ENCODE measurements around the gene PRR5.

PRR5 gene

DNA sequence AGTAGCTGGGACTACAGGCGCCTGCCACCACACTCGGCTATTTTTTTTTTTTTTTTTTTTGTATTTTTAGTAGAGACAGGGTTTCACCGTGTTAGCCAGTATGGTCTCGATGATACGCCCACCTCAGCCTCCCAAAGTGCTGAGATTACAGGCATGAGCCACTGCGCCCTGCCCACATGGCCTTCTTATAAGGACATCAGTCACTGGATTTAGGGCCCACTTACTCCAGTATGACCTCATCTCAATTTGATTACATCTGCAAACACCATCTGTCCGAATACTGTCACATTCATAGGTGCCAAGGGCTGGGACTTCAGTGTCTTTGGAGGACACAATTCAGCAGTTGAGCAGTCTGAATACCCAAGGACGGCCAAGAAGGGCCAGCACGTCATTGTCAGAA lies 8.2 kb upstream of the PRR5 start:
- DNase-seq: no peak

DNA sequence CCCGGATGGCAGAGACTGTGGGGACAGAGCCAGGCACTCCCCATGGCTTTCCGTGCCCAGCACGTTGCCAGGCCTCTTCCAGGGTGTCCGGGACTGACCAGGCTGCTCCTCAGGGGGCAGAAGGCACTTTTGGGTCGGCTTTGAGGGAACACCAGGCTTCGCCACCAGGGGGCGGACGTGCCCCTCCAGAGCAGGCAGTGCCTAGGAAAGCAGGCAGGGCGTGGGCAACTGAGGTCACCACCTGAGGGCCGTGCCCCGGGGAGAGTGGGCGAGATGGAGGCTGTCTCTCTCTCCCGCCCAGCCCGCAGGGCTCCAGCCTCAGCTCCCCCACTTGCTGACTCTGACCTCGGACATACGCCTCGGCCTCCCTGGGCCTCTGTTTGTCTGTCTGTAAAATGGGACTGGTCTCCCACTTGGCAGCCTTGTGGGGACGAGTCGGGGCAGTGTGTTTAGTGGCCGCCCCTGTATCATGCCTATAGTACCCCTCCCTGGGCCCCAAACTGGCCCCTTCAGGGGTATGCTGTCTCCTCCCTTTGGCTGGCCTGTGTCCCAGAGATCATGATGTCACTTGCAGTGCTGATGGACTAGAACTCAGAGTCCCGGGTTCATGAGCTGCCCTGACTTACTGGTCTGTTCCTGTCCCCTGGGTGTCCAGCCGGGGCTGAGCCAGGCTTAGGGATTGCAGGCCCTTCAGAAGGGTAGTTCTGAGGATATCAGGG lies 4.4 kb upstream of the PRR5 start:
- DNase-seq: no peak

DNA sequence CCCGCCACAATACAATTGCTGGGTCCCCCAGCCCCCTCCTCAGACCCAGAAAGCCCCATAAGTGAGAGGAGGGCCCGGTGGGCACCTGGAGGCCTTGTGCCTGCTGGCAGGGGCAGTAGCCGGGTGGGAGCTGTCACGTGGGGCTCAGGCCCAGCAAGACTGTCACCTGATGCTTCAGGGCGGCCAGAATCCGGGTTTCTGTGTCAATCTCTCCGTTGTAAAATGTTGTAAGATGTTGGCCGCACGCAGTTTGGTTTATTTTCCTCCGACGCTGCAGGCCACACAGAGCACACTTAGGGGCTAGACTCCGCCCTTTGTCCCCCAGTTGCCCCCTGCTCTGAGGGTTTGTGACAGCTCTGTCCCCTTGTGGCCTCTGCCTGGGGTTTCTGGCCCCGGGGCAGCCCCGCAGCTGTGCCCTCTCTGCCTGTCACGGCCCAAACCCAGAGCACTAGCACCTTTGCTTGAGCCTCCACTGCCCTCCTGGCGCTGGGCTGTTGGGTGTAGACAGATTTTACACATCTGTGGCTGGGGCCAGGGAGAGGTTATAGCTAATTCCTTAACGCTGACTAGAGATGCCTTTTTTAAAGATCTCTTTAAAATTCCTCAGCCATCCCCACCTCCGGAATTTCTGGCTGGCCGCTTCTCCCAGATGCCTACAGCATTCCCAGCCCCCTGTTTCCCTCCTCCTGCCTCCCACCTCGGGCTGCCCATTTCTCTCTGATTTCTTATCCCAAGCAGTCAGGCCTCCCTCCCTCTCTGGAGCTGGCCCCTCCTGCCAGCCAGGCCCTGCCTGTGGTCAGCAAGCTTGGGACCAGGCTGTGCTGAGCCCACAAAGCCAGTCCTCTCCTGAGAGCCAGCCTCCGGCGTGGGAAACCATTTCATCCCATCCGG lies 3.2 kb upstream of the PRR5 start:
- DNase-seq: no peak

DNA sequence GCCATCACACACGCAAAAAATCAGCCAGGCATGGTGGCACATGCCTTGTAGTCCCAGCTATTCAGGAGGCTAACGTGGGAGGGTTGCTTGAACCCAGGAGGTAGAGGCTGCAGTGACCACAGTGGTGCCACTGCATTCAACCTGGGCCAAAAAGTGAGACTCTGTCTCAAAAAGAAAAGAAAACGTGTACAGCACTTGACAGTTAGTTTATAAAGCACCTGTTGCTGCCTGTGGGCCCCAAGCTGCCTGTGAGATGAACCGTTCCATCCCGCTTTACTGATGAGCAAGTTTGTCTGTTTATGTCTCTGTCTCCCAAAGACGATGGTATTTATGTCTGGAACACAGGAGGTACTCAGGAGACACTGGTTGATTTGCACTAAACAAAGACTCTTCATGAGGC lies 1.5 kb upstream of the PRR5 start:
- DNase-seq: no peak

DNA sequence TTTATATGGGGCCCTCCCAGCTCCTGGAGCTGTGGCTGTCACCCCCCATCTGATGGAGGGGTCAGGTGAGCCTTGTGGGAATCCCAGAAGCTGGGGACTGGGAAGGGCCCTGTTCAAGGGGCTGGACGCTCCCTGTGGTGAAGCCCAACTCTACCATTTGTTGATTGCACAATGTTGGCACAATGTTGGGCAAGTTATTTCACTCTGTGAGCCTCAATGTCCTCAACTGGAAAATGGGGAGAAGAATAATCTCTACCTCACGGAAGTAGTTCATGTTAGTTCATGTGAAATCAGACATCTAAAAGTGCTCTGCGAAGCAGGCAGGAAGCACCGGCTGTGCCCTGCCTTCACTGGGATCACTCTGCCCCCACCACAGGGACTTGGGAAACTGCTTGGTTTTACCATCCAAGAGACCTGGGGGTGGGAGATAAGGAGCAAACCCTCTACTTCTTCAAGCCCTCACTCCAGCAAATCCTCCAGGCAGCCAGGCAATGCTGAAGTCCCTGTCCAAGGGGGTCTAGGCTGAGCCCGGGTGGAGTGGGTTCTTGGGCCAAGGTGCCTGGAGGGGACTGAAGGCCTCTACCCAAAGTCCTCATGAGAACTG lies 715 bp upstream of the PRR5 start:
- no peak for DNase-seq

DNA sequence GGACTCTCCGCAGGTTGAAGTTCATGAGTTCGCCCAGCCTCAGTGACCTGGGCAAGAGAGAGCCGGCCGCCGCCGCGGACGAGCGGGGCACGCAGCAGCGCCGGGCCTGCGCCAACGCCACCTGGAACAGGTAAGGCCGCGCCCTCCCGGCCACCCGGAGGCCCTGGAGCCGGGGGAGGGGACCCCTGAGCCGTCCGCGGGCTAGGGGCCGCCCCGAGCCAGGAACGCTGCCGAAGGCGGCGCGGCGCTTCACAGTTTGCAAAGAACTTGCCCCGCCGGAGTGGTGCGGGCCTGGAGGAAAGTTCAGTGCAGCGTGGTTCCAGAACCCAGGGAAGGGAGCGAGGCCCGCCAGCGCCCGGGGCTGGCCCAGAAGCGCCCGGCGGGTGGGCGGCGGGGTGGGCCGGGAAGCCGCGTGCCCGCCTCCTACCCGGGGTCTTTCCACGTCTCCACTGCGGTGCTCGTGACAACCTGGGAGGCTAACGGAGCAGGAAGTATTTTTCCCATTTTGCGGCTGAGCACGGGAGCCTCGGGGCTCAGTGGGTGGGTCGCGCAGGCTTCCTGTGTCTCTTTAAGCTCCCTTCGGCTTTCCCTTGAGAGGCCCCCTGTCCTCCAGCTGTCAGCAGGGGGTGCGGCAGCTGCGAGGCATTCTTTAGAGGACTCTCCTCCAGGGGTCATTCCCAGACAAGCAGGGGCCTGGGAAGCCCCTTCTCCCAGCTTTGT lies 635 bp downstream of the PRR5 start:
- no peak for DNase-seq

DNA sequence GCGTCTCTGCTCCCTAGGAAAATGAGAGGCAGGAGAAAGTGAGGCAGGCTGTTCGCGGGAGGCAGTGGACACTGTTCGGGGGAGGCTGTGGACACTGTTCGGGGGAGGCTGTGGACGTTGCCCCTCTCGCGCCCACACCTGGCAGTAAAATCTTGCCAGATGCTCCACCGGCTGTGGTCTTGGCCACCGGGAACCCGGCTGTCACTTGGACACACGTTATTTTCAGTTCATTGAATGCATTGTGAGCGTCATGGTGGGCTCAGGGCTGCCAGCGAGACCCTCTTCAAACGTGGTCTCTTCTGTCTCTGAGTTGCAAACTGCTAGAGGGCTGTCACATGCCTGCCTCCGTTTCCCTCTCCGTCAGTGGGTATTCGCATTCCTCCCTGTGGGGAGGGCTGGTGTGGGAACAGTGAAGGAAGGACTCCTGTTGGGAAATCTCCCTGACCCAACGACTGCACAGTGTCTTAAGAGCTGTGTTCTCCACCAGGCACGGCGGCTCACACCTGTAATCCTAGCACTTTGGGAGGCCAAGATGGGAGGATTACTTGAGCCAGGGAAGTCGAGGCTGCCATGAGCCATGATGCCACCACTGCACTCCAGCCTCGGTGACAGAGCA lies 1.4 kb downstream of the PRR5 start:
- DNase-seq: no peak

DNA sequence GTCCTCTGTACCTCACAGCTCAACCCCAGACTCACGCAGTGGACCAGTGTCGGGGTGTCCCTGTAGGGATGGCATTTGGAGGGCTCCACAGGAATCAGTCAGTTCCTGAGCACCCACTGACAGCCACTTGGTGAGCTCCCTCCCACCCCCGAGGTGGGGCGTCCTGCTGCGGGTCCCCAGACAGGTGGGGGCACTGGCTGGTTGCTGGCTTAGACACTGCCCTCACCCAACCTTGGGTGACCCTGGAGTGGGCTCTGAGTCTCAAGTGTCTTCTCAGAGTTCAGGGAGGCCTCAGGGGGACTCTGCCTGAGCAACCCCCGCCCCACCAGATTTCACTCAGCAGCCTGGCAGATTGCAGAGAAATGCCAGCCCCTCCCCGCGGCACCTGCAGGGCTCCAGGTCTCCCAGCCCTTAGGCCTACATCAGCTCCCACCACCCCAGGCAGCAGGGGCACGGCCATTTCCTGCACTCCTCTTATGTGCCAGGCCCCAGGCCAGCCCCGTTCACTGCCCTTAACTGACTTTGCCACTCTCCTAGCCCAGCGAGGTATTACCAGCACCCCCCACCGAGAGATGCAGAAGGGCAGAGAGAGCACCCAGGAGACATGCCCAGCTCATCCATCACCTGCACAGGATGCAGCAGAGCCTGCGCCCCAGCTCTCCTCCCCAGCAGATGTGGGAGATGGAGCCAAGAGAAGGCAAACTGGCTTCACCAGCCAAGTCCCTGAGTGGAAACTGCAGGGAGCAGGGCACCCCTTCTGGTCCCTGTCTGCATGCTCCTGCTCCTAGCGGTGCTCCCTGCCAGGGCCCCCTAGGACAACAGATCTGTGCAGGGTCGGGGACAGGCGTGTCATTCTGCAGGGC lies 2.4 kb downstream of the PRR5 start:
- no peak for DNase-seq

DNA sequence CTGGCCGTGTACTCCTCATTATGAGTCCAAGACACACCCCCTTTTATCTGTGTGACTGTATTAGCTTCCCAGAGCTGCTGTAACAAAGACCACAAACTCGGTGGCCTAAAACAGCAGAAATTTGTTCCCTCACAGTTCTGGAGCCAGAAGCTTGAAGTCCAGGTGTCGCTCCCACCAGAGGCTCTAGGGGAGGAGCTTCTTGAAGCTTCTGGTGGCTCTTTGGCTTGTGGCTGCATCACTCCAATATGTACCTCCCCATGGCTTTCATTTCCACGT lies 3.0 kb downstream of the PRR5 start:
- DNase-seq: no peak

DNA sequence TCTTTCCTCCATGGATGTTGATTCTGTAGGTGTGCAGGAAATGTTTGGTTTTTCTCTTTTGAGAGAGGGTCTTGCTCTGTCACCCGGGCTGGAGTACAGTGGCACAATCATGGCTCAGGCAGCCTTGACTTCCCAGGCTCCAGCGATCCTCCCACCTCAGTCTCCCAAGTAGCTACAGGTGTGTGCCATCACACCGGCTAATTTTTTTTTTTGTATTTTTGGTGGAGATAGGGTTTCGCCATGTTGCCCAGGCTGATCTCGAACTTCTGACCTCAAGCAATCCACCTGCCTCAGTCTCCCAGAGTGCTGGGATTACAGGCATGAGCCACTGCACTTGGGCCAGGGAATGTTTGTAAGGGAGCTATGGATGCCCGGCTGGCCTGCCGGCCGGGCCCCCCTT lies 4.5 kb downstream of the PRR5 start:
- no peak for DNase-seq

DNA sequence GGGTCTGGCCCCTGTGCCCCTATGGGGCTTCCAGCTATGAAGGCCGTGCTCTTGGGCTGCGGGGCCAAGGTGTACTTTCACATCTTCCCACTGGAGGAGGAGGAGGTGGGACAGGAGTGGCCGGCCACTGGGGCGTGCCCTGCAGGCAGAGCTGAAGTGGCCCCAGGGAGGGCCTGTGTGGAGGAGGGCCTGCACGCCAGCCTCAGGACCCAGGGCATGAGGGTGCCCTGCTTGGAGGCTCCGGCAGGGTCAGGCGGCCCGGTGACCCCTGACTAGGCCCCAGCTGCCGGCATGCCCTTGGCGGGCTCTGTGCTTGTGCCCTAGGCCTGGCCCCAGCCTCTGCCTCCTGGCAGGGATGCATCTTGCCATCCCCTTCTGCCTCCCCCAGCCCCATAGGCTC lies 5.2 kb downstream of the PRR5 start:
- no peak for DNase-seq

DNA sequence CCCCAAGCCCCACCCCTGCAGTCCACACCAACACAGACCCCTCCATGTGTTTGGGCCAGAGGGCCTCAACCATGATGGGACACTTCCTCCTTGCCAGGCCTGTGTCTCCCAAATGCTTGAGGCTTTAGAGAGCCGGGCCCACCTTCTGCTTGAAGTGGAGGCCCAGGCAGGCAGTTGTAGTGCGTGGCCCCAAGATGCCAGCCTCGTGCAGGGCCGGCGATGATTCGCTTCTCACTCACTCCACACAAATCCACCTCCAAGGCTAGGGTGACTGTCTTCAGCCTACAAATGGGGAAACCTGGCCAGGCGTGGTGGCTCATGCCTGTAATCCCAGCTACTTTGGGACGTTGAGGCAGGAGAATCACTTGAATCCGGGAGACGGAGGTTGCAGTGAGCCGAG lies 5.7 kb downstream of the PRR5 start:
- no peak for DNase-seq

DNA sequence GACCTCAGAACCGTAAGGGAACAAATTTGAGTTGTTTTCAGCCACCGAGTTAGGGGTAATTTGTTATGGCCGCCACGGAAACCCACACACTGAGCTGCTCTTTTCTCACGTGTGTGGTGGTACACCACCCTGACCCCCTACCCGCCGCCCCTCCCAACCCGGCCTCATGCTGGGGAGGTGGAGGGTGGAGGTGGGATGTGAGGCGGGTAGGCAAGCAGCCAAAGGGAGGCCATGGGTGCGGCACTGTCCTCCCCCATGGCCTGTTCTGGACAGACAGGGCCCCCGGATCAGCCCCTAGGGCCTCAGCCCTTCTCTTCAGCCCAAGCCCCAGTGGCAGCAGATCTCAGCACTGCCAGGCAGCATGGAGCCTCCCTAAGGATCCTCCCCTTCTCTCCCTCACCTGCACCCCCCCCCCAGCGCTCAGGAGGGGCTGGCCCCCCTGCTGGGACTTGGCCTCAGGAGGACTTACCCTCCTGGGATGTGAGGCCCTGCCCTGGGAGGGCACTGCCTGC lies 7.9 kb downstream of the PRR5 start:
- no peak for DNase-seq

DNA sequence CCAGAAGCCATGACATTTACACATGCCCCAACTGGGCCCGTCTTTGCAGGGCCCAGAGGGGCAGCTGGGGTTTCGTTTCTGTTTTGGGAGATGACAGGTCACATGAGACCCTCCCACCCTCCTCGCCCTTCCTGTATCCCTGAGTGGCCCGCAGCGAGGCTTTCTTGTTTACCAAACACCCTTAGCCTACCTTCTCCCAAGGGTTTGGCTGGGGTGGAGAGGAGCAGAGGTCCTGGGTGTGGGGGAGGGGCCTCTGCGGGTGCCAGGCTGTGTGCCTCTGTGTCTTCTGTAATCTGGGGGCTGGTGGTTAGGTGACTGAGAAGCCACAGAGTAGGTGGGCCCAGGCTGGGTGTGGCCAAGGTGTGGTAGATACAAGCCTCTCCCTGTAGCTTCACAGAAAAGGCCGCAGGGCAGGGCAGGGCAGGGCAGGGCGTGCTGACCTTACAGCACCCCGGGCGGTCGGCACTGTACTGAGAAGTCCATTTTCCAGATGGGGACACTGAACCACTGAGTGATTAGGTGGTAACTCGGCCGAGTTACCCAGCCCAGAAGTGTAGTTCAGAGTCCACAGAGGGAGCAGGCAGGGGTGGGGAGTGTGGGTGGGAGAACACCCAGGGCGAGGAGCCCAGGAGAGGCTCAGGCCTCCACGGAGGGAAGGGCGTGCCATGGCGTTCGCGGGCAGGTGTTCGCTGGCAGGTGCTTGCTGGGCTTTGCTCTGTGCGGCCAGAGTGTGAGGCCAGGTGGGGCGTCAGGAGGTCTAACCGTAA lies 8.7 kb downstream of the PRR5 start:
- no peak for DNase-seq

DNA sequence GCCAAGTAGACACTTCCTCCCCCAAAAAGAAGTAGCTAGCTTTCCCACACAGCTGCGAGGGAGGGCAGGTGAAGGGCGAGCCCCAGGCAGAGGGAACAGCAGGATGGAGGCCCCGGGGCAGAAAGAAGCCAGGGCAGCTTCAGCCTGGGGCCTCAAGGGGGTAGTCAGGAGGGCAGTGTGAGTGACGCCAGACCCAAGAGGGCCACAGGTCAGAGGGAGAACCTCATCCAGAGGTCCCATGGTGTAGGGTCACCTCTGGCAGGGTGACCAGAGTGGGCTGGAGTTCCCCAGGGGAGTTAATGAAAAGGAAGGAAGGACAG lies 9.2 kb downstream of the PRR5 start:
- DNase-seq: no peak

DNA sequence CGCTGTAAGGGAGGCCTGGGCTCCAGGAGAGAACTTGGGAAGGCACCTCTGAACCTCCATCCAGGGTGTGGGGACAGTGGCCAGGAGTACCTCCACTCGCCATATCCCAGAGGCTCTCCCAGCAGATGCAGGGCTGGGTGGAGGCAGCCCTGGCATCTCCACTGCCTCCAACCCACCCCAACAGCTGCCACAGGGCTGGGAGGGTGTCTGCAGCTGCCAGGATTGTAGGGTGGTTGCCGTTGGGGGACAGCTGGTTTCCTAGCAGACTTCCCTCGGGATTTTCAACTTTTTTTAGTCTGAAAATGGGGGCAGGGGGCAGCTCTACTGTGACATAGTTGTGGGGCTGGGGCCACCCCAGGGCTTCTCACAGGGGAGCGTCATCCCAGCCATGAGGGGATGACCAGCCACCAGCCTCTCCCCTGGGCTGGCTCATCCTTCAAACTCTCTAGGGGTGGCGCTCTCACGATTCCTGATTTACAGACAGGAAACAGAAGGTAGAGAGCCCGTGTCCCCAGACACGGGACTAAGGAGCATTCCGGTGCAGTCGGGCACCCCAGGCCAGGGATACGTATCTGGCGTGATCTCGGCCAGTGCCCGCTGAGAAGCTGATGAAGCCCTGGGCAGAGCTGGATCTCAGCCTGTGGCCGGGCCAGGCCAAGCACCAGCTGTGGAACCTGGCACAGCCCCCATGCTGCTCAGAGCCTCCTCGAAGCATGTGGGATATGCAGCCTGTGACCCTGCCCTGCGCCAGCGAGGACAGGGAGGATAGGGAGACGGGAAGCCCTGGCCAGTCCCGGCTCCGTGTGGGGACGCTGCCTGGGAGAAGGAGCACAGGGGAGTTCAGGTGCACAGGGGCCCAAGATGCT lies 9.9 kb downstream of the PRR5 start:
- DNase-seq: no peak

DNA sequence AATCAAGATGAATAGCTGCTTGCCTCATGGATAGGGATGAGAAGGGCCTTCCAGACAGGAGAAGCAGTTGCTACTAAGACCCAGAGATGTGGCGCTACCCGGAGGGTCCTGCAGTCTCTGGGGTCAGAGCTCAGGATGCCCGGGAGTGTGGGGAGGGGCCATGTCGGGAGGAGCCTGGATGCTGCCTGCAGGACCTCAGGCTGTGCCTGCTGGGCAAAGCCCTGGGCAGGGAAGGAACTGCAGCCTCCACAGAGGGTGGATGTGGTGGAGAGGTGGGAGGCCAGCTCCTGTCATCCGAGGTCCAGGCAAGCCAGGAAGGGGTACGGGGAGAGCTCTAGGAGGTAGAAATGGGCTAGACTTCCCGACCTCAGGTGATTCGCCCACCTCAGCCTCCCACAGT lies 11.0 kb downstream of the PRR5 start:
- DNase-seq: no peak

DNA sequence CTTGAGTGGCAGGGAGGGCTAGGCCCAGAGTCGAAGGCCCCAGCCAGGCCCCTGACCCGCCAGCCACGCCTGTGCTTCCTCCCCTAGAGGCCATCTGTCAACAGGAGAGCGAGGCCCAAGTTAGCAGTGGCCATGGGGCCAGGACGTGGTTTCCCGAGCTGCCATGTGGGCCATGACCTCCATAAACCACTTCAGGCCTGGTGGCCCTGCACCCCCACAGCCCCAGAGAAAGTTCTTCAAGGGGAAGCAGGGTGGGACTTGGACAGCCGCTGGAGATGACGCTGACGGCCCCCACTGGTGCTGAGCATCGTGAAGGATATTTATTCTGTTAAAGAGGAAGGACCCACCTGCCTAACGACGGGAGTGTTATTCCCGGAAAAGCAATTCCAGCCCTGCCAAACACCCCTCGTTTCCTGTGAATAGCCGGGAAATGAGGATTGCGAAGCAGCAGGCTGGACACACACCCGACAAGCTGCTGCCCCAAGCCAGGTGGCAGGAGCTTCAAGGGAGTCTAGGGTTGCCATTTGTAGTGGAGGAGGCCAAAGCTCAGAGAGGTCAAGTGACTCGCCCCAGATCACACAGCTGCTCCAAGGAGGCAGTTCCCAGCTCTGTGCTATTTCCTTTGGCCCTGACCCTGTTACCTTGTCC lies 12.8 kb downstream of the PRR5 start:
- no peak for DNase-seq

DNA sequence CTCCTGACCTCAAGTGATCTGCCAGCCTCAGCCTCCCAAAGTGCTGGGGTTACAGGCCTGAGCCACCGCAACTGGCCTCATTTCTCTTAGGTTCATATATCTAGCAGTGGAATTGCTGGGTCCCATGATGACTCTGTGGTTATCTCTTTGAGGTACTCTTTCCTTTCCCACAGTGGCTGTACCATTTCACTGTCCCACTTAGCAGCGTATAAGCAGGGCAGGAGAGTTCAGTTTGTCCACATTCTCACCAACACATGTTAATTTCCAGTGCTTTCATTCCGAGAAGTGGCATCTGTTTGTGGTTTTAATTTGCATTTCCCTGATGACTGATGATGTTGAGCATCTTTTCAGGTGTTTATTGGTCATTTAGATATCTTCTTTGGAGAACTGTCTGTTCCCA lies 16.4 kb downstream of the PRR5 start:
- DNase-seq: no peak

Measured in NCI-H1417 treated with DMSO at 0.1 percent for 48 hours (cell line).